GM12878 (cell line): Measurements from ENCODE around the gene F11. TPM values are rescaled to one million over a fixed set of nuclear protein-coding genes. Genes with fewer than 3 reads are reported as not detected.

Experiments used
- ATAC-seq: fragments of 200-7000 bp; cut with Tn5 transposase; 3 replicates; pipeline ENCODE4 v1.9.1; 2020; ENCODE audit warnings: mild to moderate bottlenecking, moderate library complexity
- BruUV-seq: library from RNA; stranded (reverse); fragments of 400-500 nt; replicated peaks from 2 replicates; lab custom pipeline; 2021; lab: Mats Ljungman, UMichigan
- CTCF ChIA-PET: fragments of 300-600 bp; sonication (Branson Sonifier 250); formaldehyde crosslinking; extraction: SDS; loops from one replicate; lab custom pipeline; 2021; ENCODE audit warnings: inconsistent platforms; lab: Yijun Ruan, JAX
- POLR2A ChIA-PET: fragments of 350-600 bp; formaldehyde crosslinking; extraction: SDS; loops from one replicate; lab custom pipeline; 2021; ENCODE audit warnings: inconsistent platforms; lab: Charles Lee
- RAD21 ChIA-PET: fragments of 300-600 bp; sonication (Branson Sonifier 250); formaldehyde crosslinking; loops from one replicate; lab custom pipeline; 2023; ENCODE audit warnings: antibody characterized with exemption; ENCODE audit not compliant: unreplicated experiment; lab: Charles Lee
- SMC1A ChIA-PET: fragments of 300-600 bp; sonication (Branson Sonifier 250); formaldehyde crosslinking; loops from one replicate; lab custom pipeline; 2023; ENCODE audit not compliant: unreplicated experiment, uncharacterized antibody; lab: Charles Lee
- DNase-seq: peaks from one replicate; pipeline ENCODE4 v3.0.0-alpha.2; 2011; ENCODE audit warnings: low read depth, low spot score
- FAIRE-seq: peaks from 3 replicates; lab custom pipeline; 2011; peaks lifted over from hg19 to GRCh38; lab: Jason Lieb, UNC
- H2AFZ ChIP-seq: 2 replicates; pipeline ENCODE4 v1.6.0; 2011; ENCODE audit warnings: low read depth, low read length, control low read depth; ENCODE audit not compliant: control insufficient read depth
- H3K27ac ChIP-seq: 2 replicates; pipeline ENCODE4 v1.5.1; 2011; ENCODE audit warnings: control low read depth; ENCODE audit not compliant: control insufficient read depth, insufficient read depth
- H3K27me3 ChIP-seq, 2 experiments: replicated peaks in 1 of 2; 2 replicates each; pipeline versions ENCODE4 v1.6.0 to v1.6.1; 2011; ENCODE audit warnings: low read length in 1 of 2; ENCODE audit not compliant: control insufficient read depth in 2 of 2, insufficient read depth in 2 of 2
- H3K36me3 ChIP-seq, 2 experiments: 2 replicates each; pipeline ENCODE4 v1.5.1; 2011; ENCODE audit warnings: low read length in 1 of 2; ENCODE audit not compliant: control insufficient read depth in 2 of 2, insufficient read depth in 2 of 2
- H3K4me1 ChIP-seq: 2 replicates; pipeline ENCODE4 v1.6.1; 2011; ENCODE audit warnings: mild to moderate bottlenecking, low read length, moderate library complexity, mixed read lengths; ENCODE audit not compliant: control insufficient read depth, insufficient read depth
- H3K4me2 ChIP-seq: 2 replicates; pipeline ENCODE4 v1.6.0; 2011; ENCODE audit warnings: control low read depth; ENCODE audit not compliant: control insufficient read depth, insufficient read depth
- H3K4me3 ChIP-seq: fragments of 200-600 bp; sonication (generic); 2 replicates; pipeline ENCODE4 v1.5.1; 2016
- H3K79me2 ChIP-seq: 2 replicates; pipeline ENCODE4 v1.6.0; 2011; ENCODE audit warnings: low read length; ENCODE audit not compliant: control insufficient read depth, insufficient read depth
- H3K9ac ChIP-seq: 2 replicates; pipeline ENCODE4 v1.8.0; 2011; ENCODE audit warnings: low read length, control low read depth, mixed read lengths; ENCODE audit not compliant: control insufficient read depth, insufficient read depth
- H3K9me3 ChIP-seq: replicated peaks from 3 replicates; pipeline ENCODE4 v1.5.1; 2011; ENCODE audit warnings: mild to moderate bottlenecking, low read length; ENCODE audit not compliant: control insufficient read depth, insufficient read depth
- H4K20me1 ChIP-seq: 2 replicates; pipeline ENCODE4 v1.6.0; 2011; ENCODE audit not compliant: control insufficient read depth, insufficient read depth
- BACH1 ChIP-seq: fragments of 450-650 bp; IDR thresholded peaks from 2 replicates; pipeline ENCODE4 v1.6.1; 2017; ENCODE audit warnings: mild to moderate bottlenecking, borderline replicate concordance
- BRCA1 ChIP-seq: IDR thresholded peaks from 2 replicates; pipeline ENCODE4 v1.6.1; 2011; ENCODE audit warnings: low read depth, low read length, improper control_type of control experiment
- CBX3 ChIP-seq: fragments of 200-600 bp; sonication (generic); IDR thresholded peaks from 2 replicates; pipeline ENCODE4 v1.6.1; 2016; ENCODE audit warnings: low read depth, borderline replicate concordance
- CTCF ChIP-seq, 3 experiments: IDR thresholded peaks in 2 of 3; conservative IDR thresholded peaks in 1 of 3; 2 replicates each; pipeline ENCODE4 v1.5.1; 2011; ENCODE audit warnings: low read depth in 3 of 3, low read length in 3 of 3, mild to moderate bottlenecking in 3 of 3, control low read depth in 2 of 3, moderate library complexity in 2 of 3, inconsistent platforms in 1 of 3, mixed read lengths in 1 of 3; ENCODE audit not compliant: control insufficient read depth in 2 of 3, insufficient read depth in 1 of 3; ENCODE audit errors: extremely low read depth in 1 of 3
- E4F1 ChIP-seq: fragments of 450-650 bp; IDR thresholded peaks from 2 replicates; pipeline ENCODE4 v1.6.1; 2018; ENCODE audit warnings: borderline replicate concordance, mild to moderate bottlenecking; ENCODE audit not compliant: partially characterized antibody
- GABPA ChIP-seq: IDR thresholded peaks from 2 replicates; pipeline ENCODE4 v1.6.1; 2014; ENCODE audit warnings: antibody characterized with exemption, low read depth, mild to moderate bottlenecking, inconsistent platforms
- KAT2A ChIP-seq: conservative IDR thresholded peaks from 2 replicates; pipeline ENCODE4 v1.6.1; 2011; ENCODE audit warnings: low read depth, low read length; ENCODE audit not compliant: control insufficient read depth
- LARP7 ChIP-seq: fragments of 450-650 bp; IDR thresholded peaks from 2 replicates; pipeline ENCODE4 v1.6.1; 2017; ENCODE audit warnings: mild to moderate bottlenecking
- POLR2A ChIP-seq: IDR thresholded peaks from 2 replicates; pipeline ENCODE4 v1.6.1; 2011; ENCODE audit warnings: low read depth, mild to moderate bottlenecking, low read length
- POU2F2 ChIP-seq: IDR thresholded peaks from 3 replicates; pipeline ENCODE4 v1.6.1; 2011; ENCODE audit warnings: low read depth, mild to moderate bottlenecking, low read length, borderline replicate concordance
- SIX5 ChIP-seq: IDR thresholded peaks from 2 replicates; pipeline ENCODE4 v1.6.1; 2011; ENCODE audit warnings: mild to moderate bottlenecking, low read depth, low read length, moderate library complexity; ENCODE audit not compliant: severe bottlenecking
- STAT1 ChIP-seq: fragments of 450-650 bp; conservative IDR thresholded peaks from 2 replicates; pipeline ENCODE4 v1.6.1; 2014; ENCODE audit warnings: antibody characterized with exemption, mild to moderate bottlenecking
- TBL1XR1 ChIP-seq: IDR thresholded peaks from 2 replicates; pipeline ENCODE4 v1.6.1; 2012; ENCODE audit warnings: low read depth, low read length, improper control_type of control experiment
- ZNF24 ChIP-seq: fragments of 450-650 bp; IDR thresholded peaks from 2 replicates; pipeline ENCODE4 v1.6.1; 2017; ENCODE audit warnings: antibody characterized with exemption, mild to moderate bottlenecking
- WGBS: methylation state at CpG from one replicate; pipeline ENCODE4 v1.1.6; 2016; ENCODE audit warnings: low lambda C conversion rate; ENCODE audit not compliant: insufficient replicate concordance, insufficient coverage; ENCODE audit errors: missing lambda C conversion rate; 5-methylcytosine and 5-hydroxymethylcytosine counted together
- in situ Hi-C: fragments of 300-500 bp; cut with MboI; formaldehyde crosslinking; loops from 9 replicates; pipeline ENCODE4 v1.14.3; 2018; ENCODE audit warnings: mixed read lengths
- intact Hi-C: fragments of 100-400 bp; cut with micrococcal nuclease; formaldehyde crosslinking; loops from one replicate; pipeline ENCODE4 v1.14.2; 2022; ENCODE audit not compliant: unreplicated experiment
- polyA plus RNA-seq, 11 experiments: library from polyadenylated mRNA; depleted of rRNA in 4 of 11; unstranded in 6 of 11; stranded (reverse) in 5 of 11; fragments of >200 nt; fragmentation: Nextera tagmentation in 4 of 11; fragmentation: Illumina TruSeq in 1 of 11; extraction: Ambion mirVana in 4 of 11; extraction: Trizol in 1 of 11; gene quantifications; 1 replicate in 1 of 11; 2 replicates in 10 of 11; pipeline versions ENCODE4 v1.2.1 to v1.2.3, GENCODE V29; 2011 to 2016; ENCODE audit warnings: inconsistent platforms in 2 of 11, missing spikeins in 2 of 11, low read depth in 1 of 11
- total RNA-seq, 4 experiments: library from RNA; depleted of rRNA in 3 of 4; stranded (reverse); fragments of >200 nt in 3 of 4; fragmentation: Illumina TruSeq in 1 of 4; extraction: Trizol in 1 of 4; gene quantifications; 2 replicates each; pipeline versions ENCODE4 v1.2.1 to v1.2.3, GENCODE V29; 2013 to 2021

F11 gene
- total and polyA plus RNA-seq, 10 of the 15 experiments (the other 5 are each of a cell fraction or from before 2014, with no cell fraction given) = not detected

DNA sequence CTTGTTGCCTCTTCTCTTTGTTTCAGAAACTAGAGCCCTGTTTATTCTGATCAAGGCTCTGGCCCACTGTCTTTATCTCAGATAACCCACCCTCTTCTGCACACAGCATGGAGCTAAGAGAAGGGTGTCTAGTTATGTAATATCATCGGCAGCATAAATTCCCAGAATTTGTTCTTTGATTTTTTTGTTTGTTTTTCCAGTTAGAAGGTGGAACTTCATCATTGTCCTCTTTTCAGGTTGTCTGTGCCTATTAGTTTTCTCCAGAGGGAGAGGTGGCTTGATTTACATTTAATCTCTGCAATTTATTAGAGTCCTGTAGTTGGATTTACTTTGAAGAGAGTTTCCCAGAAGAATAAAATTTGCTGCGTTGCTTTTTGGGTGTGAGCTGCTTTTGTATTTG, 15.2 kb upstream of the F11 start:
- ATAC-seq (no peak), FAIRE-seq (no peak)
- CTCF ChIA-PET = interaction anchor here (0.6 kb wide), 1 partner anchor 108 kb away, joined by 3 read pairs; no protein-coding TSS in a partner anchor
- SMC1A ChIA-PET = no interaction called here
- POLR2A ChIA-PET = no interaction called here
- Histone ChIP-seq H4K20me1 (no peaks in the 10 kb centered on the region), H2AFZ (no peak overlapping the region), H3K9me3 (no peaks in the 10 kb centered on the region), H3K9ac (no peak overlapping the region)
- intact Hi-C loops = no loop called here
- in situ Hi-C loops = no loop called here
- TF ChIP-seq LARP7 = no peak
- no peak for TF ChIP-seq CBX3
- no peak for TF ChIP-seq BACH1
- TF ChIP-seq POLR2A = no peak
- TF ChIP-seq, all 136 proteins: peak for 0
- no peaks in the 10 kb centered on the region; a peak in 1 of 4 replicates for H3K27me3 ChIP-seq
- no peak for DNase-seq
- H3K36me3 ChIP-seq = no peaks in the 10 kb centered on the region
- 45% methylated on average over 2 of the region's 2 CpGs for WGBS
- H3K79me2 ChIP-seq = no peaks in the 10 kb centered on the region
- H3K27ac ChIP-seq = no peak overlapping the region
- RAD21 ChIA-PET = no interaction called here
- H3K4me3 ChIP-seq = no peak overlapping the region
- no peaks in the 10 kb centered on the region for H3K4me1 ChIP-seq
- no peak overlapping the region for H3K4me2 ChIP-seq
- BruUV-seq = no TSS peak

DNA sequence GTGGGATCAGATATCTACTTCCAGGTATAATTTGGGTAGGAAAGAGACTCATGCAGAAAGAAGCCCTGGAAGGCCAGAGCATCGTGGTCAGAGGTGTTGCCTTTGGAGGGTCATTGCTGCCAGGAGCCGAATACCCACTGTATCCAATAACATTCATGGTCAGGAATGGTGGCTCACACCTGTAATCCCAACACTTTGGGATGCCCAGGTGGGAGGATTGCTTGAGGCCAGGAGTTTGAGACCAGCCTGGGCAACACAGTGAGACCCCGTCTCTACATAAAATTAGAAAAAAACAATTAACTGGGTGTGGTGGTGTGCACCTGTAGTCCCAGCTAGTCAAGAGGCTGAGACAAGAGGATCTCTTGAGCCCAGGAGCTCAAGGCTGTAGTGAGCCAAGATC, 10.9 kb upstream of the F11 start:
- no peaks in the 10 kb centered on the region; a peak in 1 of 4 replicates for H3K27me3 ChIP-seq
- intact Hi-C loops = no loop called here
- no peak overlapping the region for H3K9ac ChIP-seq
- in situ Hi-C loops = no loop called here
- H4K20me1 ChIP-seq = no peaks in the 10 kb centered on the region
- ATAC-seq = no peak
- H3K4me2 ChIP-seq = no peak overlapping the region
- no peak overlapping the region for H3K27ac ChIP-seq
- H3K4me3 ChIP-seq = no peak overlapping the region
- 37% methylated on average over 3 of the region's 3 CpGs for WGBS
- no peak for DNase-seq
- POLR2A ChIA-PET = no interaction called here
- CTCF ChIA-PET = no interaction called here
- BruUV-seq = no TSS peak
- no peaks in the 10 kb centered on the region for H3K79me2 ChIP-seq
- no peak overlapping the region for H2AFZ ChIP-seq
- SMC1A ChIA-PET = no interaction called here
- RAD21 ChIA-PET = no interaction called here
- H3K9me3 ChIP-seq = no peaks in the 10 kb centered on the region
- no peaks in the 10 kb centered on the region for H3K36me3 ChIP-seq
- H3K4me1 ChIP-seq = no peaks in the 10 kb centered on the region
- FAIRE-seq = no peak
- TF ChIP-seq STAT1 = no peak
- TF ChIP-seq E4F1 = no peak
- TF ChIP-seq BRCA1 = no peak
- TF ChIP-seq CTCF (IDR thresholded peaks at IDR 0.05 in 2 of 3, conservative IDR thresholded peaks at IDR 0.05 in 1 of 3; ENCODE audit: control insufficient read depth in 2 of 3, extremely low read depth in 1 of 3, insufficient read depth in 1 of 3, low read depth in 3 of 3, low read length in 3 of 3) = no peak
- no peak for TF ChIP-seq POU2F2
- TF ChIP-seq BACH1 = no peak
- no peak for TF ChIP-seq ZNF24
- TF ChIP-seq GABPA = no peak
- no peak for TF ChIP-seq TBL1XR1
- no peak for TF ChIP-seq KAT2A
- TF ChIP-seq SIX5 = no peak
